Activated CD4-positive, alpha-beta T cell treated with anti-CD3 and anti-CD28 coated beads for 24 hours (primary cell): ENCODE measurements around the gene GRID1.

Experiments used
- DNase-seq, 2 donors: peaks; one replicate each; pipeline ENCODE4 v3.0.0-alpha.2; 2020; ENCODE audit warnings: low read depth in 2 of 2

GRID1 gene

DNA sequence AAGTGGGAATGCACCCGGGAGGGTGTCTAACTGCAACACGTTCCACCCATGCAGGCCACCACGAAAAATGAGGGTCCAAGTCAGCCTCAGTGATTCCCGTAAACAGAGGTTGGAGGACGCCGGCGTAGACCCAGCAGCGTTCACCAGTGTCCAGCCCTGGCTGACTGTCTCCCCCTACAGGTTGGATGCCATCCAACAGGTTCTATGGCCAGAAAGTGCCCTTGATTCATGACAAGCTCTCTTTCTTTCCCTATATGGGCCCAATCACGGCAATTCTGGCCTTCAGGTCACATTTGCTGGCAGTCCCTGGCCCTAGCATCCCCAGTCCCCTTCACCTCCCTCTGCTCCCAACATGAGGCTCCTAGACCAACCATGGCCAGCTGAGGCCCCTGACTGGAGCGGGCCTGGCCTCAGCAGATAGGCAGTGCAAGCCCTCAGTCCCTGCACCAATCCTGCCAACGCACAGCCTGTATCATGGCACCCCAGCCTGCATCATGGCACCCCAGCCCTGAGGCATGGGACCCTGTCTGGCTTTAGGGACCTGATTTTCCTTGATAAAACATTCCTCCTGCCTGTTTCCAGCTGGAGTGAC is 227.4 kb downstream of the GRID1 start:
- peak; percentile 5 to 9 for DNase-seq

GRCh38 chr10:86138551-86139065 is 228.0 kb downstream of the GRID1 start:
- DNase-seq, result no peak

GRCh38 chr10:86137561-86137960 is 229.0 kb downstream of the GRID1 start:
- no peak for DNase-seq

DNA sequence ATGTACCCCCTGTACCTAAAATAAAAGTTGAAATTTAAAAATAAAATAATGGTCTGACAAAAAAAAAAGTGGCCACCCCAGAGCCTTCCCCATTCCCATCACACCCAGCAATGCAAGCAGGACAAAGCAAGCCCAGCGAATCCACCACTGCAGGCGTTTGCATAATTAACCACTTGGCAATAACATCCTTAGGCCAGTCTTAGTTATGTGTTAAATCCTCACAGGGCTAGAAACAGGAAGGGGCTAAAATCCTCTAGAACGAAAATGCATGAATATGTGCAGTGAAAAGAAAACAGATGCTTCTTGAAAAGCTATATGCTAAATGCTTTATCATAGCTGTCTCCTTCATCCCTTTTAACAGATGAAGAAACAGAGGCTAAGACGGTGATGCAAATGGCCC is 229.7 kb downstream of the GRID1 start:
- DNase-seq, result no peak

GRCh38 chr10:86135191-86135590 is 231.4 kb downstream of the GRID1 start:
- no peak for DNase-seq

DNA sequence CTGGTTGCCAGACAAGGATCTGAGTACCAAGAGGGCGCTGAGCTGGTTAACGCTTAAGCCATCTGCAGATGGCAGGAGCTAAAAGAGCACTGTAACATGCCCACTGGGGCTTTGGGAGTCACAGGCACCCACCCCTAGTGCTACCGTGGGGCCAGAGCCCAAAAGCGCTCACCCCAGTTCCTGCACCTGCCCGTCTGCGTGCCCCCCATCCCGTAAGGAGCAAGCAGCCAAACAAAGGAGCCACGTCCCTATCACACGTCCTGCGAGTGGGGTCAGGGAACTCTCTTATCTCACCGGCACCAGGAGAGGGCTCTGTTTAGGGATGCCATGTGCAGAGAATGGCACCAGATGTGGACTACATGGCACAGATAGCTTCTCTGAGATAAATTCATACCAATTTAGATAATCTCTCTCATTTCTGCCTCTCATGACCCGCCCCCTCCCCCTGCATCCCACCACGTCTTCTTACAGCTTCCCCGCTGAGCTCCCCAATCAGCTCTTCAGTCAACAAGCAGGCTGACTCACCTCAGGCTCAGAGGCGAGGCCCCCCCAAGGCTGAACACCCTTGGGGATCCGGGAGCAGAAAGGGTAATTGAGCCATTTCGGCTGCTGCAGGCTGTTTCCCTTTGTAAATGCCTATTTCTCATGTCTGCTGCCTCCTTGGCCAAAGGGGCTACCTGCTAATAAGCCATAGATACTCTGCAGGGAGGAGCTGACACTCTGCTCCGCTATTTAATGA is 235.7 kb downstream of the GRID1 start:
- no peak for DNase-seq

DNA sequence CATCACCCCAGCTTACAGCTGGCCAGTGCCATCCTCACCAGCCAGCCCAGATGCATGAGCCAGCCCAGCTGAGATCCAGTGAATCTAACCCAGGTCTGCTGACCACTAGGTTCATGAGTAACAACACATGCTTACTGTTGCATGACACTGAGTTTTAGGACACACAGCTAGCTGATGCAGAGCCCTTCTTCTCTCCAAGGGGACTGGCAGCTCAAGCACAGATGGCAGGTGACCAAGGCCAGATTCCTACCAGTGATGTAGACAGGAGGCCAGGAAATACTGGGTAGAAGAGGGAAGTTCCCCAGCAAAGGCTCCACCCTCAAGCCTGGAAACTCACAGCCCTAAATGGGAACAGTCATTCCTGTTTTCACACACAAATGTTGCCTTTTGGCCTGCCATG is 236.6 kb downstream of the GRID1 start:
- DNase-seq, result no peak

DNA sequence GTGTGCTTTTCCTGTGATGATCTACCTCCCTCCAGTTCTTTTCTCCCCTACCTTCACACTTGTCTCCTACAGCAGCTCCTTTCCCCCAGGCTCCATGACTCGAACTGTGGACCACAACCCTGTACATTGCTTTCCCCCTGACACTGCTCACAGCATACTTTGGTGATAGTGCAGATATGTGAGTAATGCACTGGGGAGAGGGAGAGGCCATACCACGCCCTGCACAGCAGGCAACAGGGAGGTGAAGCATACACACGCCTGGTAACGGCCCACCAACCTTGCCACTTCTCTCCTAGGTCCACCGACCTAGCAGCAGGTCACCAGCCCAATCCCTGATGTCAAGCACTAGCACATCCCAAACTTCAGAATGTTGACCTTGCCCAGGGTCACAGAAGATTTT is 238.2 kb downstream of the GRID1 start:
- no peak for DNase-seq

GRCh38 chr10:86127274-86127819 is 239.2 kb downstream of the GRID1 start:
- no peak for DNase-seq

DNA sequence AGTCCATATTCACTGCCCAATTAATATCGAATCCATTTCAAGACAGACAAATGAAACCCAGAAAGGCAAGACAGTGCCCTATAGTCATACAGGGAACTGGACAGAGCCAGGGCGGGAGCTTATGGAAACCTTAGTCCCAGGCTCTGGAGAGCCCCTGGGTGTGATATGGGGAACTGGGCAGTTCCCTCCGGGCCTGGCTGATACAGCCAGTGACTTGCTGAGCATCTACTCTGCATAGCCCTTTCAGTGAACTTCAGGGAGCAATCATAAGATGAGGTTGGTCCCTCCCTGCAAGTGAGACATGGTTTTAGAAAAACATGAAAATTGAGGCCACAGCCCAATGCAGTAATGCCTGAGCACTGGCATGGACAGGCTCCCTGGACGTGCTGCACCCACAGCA is 241.9 kb downstream of the GRID1 start:
- no peak for DNase-seq

- no peak for DNase-seq
These were observed 242.9 kb downstream of the GRID1 start for GRCh38 chr10:86123715-86124114.

DNA sequence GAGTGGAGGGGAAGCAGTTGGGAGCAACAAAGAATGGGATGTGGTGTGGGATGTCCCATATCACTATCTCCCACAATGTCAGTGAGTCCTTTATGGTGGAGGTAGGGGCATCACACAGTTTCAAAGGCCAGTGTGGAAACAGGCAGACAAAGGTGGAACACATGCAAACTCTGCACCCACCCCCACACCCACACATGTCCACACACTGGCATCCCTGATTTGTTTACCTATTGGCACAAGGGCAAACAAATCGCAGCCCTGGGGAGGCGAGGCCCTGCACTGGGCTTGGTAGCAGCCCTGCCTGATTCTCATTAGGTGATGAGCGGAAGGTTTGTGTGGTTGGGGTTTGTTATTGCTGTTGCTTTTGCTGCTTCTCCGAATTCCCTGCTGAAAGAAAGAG is 243.3 kb downstream of the GRID1 start:
- no peak for DNase-seq

DNA sequence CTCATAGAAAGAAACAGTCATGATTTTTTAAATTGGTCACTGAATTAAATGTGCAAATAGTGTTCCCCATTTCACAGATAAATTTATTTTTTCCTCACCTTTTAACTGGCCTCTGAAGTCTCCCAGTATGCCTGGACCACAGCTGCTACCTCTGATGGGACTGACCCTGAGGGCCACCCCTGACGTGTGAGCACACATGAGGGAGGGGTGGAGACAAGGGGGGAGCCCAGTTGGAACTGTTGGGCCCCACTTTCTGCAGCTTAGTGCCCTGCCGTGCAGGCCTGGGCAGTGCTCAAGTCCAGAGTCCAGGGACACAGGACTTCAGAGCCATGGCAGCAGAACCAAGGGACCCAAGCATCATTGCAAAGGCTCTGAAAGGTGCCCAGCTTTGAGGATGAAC is 243.9 kb downstream of the GRID1 start:
- DNase-seq, result no peak

DNA sequence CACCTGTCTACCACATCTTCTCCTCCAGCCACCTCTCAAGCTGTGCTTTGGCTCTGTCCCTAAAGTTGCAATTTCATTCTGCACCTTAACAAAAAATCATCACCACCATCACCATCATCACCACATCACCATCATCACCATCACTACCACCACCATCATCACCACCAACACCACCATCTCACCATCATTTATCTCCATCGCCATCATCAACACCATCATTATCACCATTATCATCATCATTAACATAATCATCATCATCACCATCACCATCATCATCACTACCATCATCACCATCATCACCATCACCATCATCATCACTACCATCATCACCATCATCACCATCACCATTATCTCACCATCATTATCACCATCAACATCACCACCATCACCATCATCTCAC is 245.4 kb downstream of the GRID1 start:
- DNase-seq, result no peak

GRCh38 chr10:86117051-86117450 is 249.5 kb downstream of the GRID1 start:
- no peak for DNase-seq

GRCh38 chr10:86113983-86114382 is 252.6 kb downstream of the GRID1 start:
- DNase-seq, result no peak

GRCh38 chr10:86113501-86113900 is 253.1 kb downstream of the GRID1 start:
- no peak for DNase-seq

DNA sequence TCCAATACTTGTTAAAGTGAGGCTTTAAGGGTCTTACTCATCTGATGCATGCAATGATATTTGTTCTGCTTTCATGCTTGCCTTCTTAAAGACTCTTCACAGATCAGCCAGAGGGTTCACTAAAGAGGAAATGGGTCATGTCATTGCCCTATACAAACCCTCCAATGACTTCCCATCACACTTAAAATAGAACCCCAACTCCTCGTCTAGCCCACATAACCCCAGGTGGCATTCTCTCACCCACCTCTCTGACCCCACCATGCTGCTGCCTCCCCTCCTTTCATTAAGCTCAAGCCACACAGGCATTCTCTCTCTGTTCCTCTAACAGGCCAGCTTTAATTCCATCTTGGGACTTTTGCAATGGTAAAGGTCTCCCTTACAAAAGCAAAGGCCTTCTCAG is 253.6 kb downstream of the GRID1 start:
- no peak for DNase-seq

- no peak for DNase-seq
These were observed 254.6 kb downstream of the GRID1 start for GRCh38 chr10:86111902-86112545.

DNA sequence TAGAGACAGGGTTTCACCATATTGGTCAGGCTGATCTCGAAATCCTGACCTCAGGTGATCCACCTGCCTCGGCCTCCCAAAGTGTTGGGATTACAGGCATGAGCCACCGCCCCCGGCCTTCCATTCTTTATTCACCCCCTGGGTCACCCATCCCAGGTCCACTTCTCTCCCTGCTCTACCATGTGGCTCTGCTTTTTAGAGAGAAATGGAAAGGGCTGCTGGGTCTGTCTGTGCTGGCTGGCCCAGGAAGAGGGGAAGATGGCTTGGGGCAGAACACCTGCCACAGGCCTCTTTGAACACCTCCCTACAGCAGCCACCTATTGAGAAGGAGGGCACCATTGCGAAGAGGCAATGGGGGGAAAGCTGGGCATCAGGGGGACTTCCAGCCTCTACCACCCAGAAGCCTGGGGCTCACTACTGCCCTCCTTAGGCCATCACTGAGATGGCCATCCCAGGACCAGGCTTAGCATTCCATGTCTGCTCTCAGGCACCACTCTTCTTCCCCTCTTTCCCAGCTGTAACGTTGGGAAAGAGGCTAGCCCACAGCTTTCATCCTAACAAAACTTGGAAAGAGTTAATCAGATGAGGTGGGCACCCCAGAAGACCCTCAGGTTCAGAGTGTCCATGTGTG is 256.3 kb downstream of the GRID1 start:
- DNase-seq, result no peak

- DNase-seq, result no peak
These were observed 257.2 kb downstream of the GRID1 start for GRCh38 chr10:86109421-86109820.

GRCh38 chr10:86108696-86109095 is 257.9 kb downstream of the GRID1 start:
- no peak for DNase-seq
